Neural progenitor cell (in vitro differentiated cells): ENCODE results near the gene FALEC.

Experiments used
- EZH2 ChIP-seq: fragments of 200-600 bp; sonication (generic); IDR thresholded peaks from 2 replicates; pipeline ENCODE4 v1.6.1; 2017; ENCODE audit warnings: antibody characterized with exemption, mild to moderate bottlenecking, moderate library complexity
- EZH2phosphoT487 ChIP-seq: fragments of 200-600 bp; sonication (generic); IDR thresholded peaks from 2 replicates; pipeline ENCODE4 v1.6.1; 2017; ENCODE audit warnings: antibody characterized with exemption
- TF ChIP-seq, protein P1 (sequence below): fragments of 200-600 bp; sonication (generic); IDR thresholded peaks from 2 replicates; pipeline ENCODE4 v1.5.1; 2017; ENCODE audit warnings: antibody characterized with exemption, mild to moderate bottlenecking

- TF ChIP-seq, protein P1, sequence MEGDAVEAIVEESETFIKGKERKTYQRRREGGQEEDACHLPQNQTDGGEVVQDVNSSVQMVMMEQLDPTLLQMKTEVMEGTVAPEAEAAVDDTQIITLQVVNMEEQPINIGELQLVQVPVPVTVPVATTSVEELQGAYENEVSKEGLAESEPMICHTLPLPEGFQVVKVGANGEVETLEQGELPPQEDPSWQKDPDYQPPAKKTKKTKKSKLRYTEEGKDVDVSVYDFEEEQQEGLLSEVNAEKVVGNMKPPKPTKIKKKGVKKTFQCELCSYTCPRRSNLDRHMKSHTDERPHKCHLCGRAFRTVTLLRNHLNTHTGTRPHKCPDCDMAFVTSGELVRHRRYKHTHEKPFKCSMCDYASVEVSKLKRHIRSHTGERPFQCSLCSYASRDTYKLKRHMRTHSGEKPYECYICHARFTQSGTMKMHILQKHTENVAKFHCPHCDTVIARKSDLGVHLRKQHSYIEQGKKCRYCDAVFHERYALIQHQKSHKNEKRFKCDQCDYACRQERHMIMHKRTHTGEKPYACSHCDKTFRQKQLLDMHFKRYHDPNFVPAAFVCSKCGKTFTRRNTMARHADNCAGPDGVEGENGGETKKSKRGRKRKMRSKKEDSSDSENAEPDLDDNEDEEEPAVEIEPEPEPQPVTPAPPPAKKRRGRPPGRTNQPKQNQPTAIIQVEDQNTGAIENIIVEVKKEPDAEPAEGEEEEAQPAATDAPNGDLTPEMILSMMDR: no peak
- TF ChIP-seq EZH2phosphoT487: no peak
- TF ChIP-seq EZH2: no peak
These were observed 30.7 kb upstream of the FALEC start for GRCh38 chr1:150484861-150485260.
